Thoracic aorta (tissue), 2 donors: ENCODE data around the gene BBIP1. TPM values are rescaled to one million over a fixed set of nuclear protein-coding genes. Genes with fewer than 3 reads are reported as not detected.

Experiments
- ATAC-seq: fragments of 150-250 bp; one replicate; pipeline ENCODE4 v1.8.0; 2017; ENCODE audit warnings: low read depth; ENCODE audit not compliant: insufficient number of reproducible peaks, low FRiP score
- DNase-seq: peaks from one replicate; pipeline ENCODE4 v3.0.0-alpha.2; 2020; ENCODE audit warnings: low spot score
- H3K27ac ChIP-seq, 2 donors: fragments of 200-600 bp; sonication (generic); 1 replicate in 1 of 2; 2 replicates in 1 of 2; pipeline ENCODE4 v1.5.1; 2016; ENCODE audit warnings: mild to moderate bottlenecking in 2 of 2, moderate library complexity in 2 of 2
- H3K27me3 ChIP-seq: fragments of 200-600 bp; sonication (generic); replicated peaks from 2 replicates; pipeline ENCODE4 v1.6.0; 2016; ENCODE audit warnings: mild to moderate bottlenecking; ENCODE audit not compliant: insufficient read depth
- H3K36me3 ChIP-seq: fragments of 200-600 bp; sonication (generic); one replicate; pipeline ENCODE4 v1.5.1; 2016
- H3K4me1 ChIP-seq, 2 donors: fragments of 200-600 bp; sonication (generic); 1 replicate in 1 of 2; 2 replicates in 1 of 2; pipeline versions ENCODE4 v1.5.1 to v1.6.0; 2016; ENCODE audit warnings: low read depth in 2 of 2, mild to moderate bottlenecking in 1 of 2; ENCODE audit not compliant: control insufficient read depth in 1 of 2
- H3K4me3 ChIP-seq: fragments of 200-600 bp; sonication (generic); 2 replicates; pipeline ENCODE4 v1.5.1; 2016; ENCODE audit warnings: mild to moderate bottlenecking
- H3K9me3 ChIP-seq: fragments of 200-600 bp; sonication (generic); 2 replicates; pipeline ENCODE4 v1.5.1; 2016
- total RNA-seq, 2 donors: library from RNA; depleted of rRNA; stranded (reverse); fragments of >200 nt; gene quantifications; one replicate each; pipeline versions ENCODE4 v1.1.0 to v1.2.3, GENCODE V29; 2016
- TF ChIP-seq, protein P1 (sequence below): fragments of 200-600 bp; sonication (generic); IDR thresholded peaks from one replicate; pipeline ENCODE4 v1.5.1; 2019; ENCODE audit warnings: antibody characterized with exemption

BBIP1 gene
- total RNA-seq, 2 donors from 2014 or later: 19.0 to 33.2 TPM

DNA sequence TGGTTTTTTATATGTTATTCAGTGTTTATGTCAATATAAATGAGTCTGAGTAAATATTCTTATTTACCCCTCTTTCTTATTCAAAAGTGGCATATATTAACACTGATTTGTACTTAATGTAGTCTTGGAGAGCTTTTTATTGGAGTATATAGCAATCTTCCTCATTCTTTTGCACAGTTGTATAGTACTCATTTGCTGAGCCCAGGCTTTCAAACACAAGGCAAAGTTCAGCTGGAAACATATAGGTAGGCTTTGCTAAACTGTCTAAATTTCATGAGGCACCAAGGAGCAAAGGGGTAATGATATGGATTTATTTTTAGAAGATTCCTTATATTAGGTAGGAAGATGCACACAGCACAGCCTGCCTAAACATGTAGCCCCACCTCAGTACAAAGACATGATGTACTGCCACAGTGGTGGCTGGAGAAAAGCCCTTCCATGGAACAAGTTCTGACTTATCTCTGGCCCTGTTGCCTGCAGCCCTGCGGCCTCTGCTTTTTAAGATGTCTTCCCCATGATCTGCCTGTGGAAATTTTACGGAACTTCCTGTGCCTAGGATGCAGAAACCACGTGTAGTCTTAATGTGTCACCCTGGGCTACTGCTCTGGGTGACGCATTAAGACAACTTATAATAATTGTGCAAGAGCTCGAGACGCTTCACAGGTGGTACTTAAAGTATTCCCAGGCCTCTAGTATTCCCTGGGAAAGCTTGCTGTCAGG, 56.9 kb downstream of the BBIP1 start:
- no peak overlapping the region for H3K4me3 ChIP-seq
- ATAC-seq: no peak
- DNase-seq: no peak
- peaks cover 37 to 66% of the 10 kb centered on the region in 2 donors for H3K4me1 ChIP-seq
- TF ChIP-seq, protein P1, sequence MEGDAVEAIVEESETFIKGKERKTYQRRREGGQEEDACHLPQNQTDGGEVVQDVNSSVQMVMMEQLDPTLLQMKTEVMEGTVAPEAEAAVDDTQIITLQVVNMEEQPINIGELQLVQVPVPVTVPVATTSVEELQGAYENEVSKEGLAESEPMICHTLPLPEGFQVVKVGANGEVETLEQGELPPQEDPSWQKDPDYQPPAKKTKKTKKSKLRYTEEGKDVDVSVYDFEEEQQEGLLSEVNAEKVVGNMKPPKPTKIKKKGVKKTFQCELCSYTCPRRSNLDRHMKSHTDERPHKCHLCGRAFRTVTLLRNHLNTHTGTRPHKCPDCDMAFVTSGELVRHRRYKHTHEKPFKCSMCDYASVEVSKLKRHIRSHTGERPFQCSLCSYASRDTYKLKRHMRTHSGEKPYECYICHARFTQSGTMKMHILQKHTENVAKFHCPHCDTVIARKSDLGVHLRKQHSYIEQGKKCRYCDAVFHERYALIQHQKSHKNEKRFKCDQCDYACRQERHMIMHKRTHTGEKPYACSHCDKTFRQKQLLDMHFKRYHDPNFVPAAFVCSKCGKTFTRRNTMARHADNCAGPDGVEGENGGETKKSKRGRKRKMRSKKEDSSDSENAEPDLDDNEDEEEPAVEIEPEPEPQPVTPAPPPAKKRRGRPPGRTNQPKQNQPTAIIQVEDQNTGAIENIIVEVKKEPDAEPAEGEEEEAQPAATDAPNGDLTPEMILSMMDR: no peak
- no peaks in the 10 kb centered on the region for H3K9me3 ChIP-seq
- no peaks in the 10 kb centered on the region for H3K36me3 ChIP-seq
- no peaks in the 10 kb centered on the region for H3K27me3 ChIP-seq
- H3K27ac ChIP-seq: no peak overlapping the region

DNA sequence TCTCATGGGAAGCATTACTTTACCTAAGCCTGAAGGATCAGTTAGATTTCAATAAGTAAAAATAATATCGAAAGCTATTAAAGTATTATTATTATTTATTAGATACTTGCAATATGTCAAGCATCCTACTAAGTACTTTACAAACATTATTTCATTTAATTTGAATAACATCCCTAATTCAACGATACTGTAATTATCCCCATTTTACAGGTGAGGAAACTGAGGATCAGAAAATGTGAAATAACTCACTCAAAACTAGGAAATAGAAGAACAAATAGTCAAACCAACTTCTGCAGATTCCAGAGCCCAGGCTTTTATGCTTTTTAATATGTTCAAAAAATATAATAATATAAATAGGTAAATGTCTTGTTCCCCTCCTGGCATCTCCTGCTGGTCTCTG, 57.5 kb downstream of the BBIP1 start:
- no peak for DNase-seq
- H3K27ac ChIP-seq: no peak overlapping the region
- TF ChIP-seq, protein P1: no peak
- H3K36me3 ChIP-seq: no peaks in the 10 kb centered on the region
- H3K9me3 ChIP-seq: no peaks in the 10 kb centered on the region
- ATAC-seq: no peak
- peaks cover 32 to 60% of the 10 kb centered on the region in 2 donors for H3K4me1 ChIP-seq
- no peaks in the 10 kb centered on the region for H3K27me3 ChIP-seq
- no peak overlapping the region for H3K4me3 ChIP-seq

DNA sequence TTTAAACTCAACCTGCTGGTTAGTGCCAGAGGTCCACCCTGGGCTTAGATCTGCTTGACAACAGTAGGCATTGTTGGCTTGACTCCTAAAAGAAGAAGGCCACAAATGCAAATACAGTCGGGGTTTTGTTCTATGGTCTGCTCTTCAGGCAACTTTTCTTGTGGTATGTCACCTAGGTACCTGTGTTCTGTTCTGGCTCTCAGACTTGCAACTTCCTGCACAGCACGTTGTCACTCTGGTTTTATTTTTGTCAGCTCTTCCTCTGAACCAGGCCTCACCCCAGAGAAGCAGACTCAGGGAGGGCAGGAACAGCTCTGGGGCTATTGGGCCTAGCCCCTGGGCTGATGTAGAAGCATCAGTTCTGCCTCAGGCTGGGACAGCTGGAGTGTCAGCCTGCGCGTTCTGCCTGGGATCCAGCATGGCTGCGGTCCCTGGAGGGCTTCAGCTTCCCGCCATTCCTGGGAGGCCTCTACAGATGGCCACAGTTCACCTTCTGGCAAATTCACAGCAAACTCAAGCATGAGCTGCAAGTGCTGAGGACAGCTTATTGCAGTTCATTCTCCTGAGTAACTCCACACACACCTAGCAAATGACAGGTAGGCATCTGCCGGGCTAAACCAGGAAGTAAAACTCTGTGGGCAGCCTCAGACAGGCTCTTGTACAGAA, 58.3 kb downstream of the BBIP1 start:
- DNase-seq: no peak
- Histone ChIP-seq H3K4me1 (peaks cover 26 to 52% of the 10 kb centered on the region in 2 donors), H3K27me3 (no peaks in the 10 kb centered on the region), H3K9me3 (no peaks in the 10 kb centered on the region), H3K36me3 (no peaks in the 10 kb centered on the region), H3K4me3 (no peak overlapping the region), H3K27ac (no peak overlapping the region)
- TF ChIP-seq, protein P1: no peak
- ATAC-seq: no peak

DNA sequence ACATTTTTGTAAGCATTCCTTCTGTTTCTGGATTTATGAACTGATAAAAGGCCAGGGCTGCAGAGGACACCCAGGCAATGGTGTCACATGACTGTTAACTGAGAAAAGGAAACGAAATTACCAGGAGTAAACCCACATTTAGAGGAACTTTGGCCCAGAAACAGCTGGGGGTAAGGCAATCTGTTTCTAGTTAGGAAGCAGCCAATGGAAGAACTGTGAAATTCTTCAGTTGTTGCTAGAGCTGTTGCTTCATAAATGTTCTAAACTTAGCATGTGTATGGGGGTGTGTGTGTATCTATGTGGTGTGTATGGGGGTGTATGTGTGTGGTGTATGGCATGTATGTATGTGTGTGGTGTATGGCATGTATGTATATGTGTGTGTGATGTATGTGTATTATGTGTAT, 59.0 kb downstream of the BBIP1 start:
- Histone ChIP-seq H3K9me3 (no peaks in the 10 kb centered on the region), H3K27me3 (no peaks in the 10 kb centered on the region), H3K36me3 (no peaks in the 10 kb centered on the region), H3K4me3 (no peak overlapping the region), H3K27ac (peak overlapping the region in 1 of 2 donors; percentile 49), H3K4me1 (peaks cover 19 to 45% of the 10 kb centered on the region in 2 donors)
- ATAC-seq: no peak
- TF ChIP-seq, protein P1: no peak
- DNase-seq: no peak

DNA sequence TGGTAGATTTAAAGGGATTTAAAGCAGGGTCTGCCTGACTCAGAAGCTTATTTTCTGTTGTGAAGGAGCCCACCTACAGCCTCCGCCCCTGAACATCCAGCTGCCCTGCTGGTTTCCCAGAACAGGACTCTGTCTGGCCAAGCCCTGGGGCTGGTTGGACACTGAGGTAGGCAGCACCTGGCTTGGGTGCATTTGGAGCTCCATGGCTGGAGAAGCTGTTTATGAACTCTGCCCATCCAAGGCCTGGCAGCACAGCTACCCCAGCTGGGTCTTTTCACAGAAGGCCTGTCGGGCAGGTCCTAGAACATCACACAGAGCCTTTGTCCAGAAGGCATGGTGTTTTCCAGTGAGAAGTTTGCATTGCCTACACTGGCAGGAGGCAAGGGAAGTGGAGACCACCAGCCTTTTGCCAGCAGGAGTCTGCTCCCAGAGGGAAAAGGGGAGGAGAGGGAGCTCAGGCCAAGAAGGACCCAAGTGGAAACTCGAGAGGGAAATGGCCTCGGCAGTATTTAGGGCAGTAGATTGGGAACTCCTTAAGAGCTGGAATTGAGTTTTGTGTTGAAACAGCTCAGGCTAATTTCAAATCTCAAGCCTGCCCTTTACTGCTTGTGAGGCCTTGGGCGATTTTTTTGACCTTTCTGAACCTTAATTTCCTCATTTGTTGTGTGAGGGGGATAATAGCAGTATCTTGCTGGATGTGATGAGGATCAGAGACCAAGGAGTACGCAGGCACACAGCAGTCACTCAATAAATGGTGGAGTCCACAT, 59.6 kb downstream of the BBIP1 start:
- ATAC-seq (no peak), DNase-seq (no peak)

More for the DNA sequence above, 59.6 kb downstream of the BBIP1 start:
- peaks cover 16 to 39% of the 10 kb centered on the region in 2 donors for H3K4me1 ChIP-seq
- H3K9me3 ChIP-seq: no peaks in the 10 kb centered on the region
- H3K36me3 ChIP-seq: no peaks in the 10 kb centered on the region
- H3K27ac ChIP-seq: peak overlapping the region in 1 of 2 donors; percentile 49
- TF ChIP-seq, protein P1: no peak
- no peak overlapping the region for H3K4me3 ChIP-seq
- H3K27me3 ChIP-seq: no peaks in the 10 kb centered on the region
